ENCODE data around the gene CLDN34. TPM values are rescaled to one million over a fixed set of nuclear protein-coding genes. Genes with fewer than 3 reads are reported as not detected.

CLDN34 gene
- polyA plus RNA-seq, 1 of the 3 experiments (the other 2 are of a cell fraction) = not detected

- Histone ChIP-seq H3F3A (replicated peaks; ENCODE audit: insufficient read depth) (no peaks in the 10 kb centered on the region), H3K4me2 (no peak overlapping the region), H3K36me3 (replicated peaks in 1 of 2; ENCODE audit: control insufficient read depth in 1 of 2, insufficient read depth in 2 of 2, low read length in 1 of 2) (no peaks in the 10 kb centered on the region), H3K4me3 (ENCODE audit: low read depth in 2 of 2, low read length in 1 of 2) (no peak overlapping the region), H3K79me2 (ENCODE audit: insufficient read depth) (no peaks in the 10 kb centered on the region), H3K9me2 (no peaks in the 10 kb centered on the region), H2AFZ (ENCODE audit: low read depth) (no peak overlapping the region), H3K27me3 (ENCODE audit: insufficient read depth) (peaks cover 10% of the 10 kb centered on the region; the same call in 1 of the 2 replicates), H3K27ac (ENCODE audit: low read depth in 2 of 2, low read length in 1 of 2) (no peak overlapping the region), H3K9me3 (no peaks in the 10 kb centered on the region), H3K4me1 (ENCODE audit: control insufficient read depth in 1 of 2, insufficient read depth in 2 of 2, low read depth in 1 of 2, low read length in 1 of 2) (no peaks in the 10 kb centered on the region), H4K20me1 (ENCODE audit: insufficient read depth) (no peaks in the 10 kb centered on the region), H3K9ac (no peak overlapping the region)
- TF ChIP-seq YY1 (IDR thresholded peaks at IDR 0.05; ENCODE audit: low read depth) = no peak
- TF ChIP-seq JUND (IDR thresholded peaks at IDR 0.05) = no peak
- TF ChIP-seq TAF1 (IDR thresholded peaks at IDR 0.05; ENCODE audit: borderline replicate concordance, low read depth, low read length) = no peak
- no peak for TF ChIP-seq RAD21 (IDR thresholded peaks at IDR 0.05; ENCODE audit: low read length)
- TF ChIP-seq FOXM1 (IDR thresholded peaks at IDR 0.05; ENCODE audit: low read depth) = no peak
- TF ChIP-seq NFIC (IDR thresholded peaks at IDR 0.05; ENCODE audit: borderline replicate concordance) = no peak
- TF ChIP-seq RCOR1 (IDR thresholded peaks at IDR 0.05; ENCODE audit: low read length) = no peak
- no peak for TF ChIP-seq EP300 (IDR thresholded peaks at IDR 0.05; ENCODE audit: borderline replicate concordance in 1 of 2, low read depth in 1 of 2, low read length in 1 of 2)
- no peak for TF ChIP-seq FOSL2 (IDR thresholded peaks at IDR 0.05; ENCODE audit: borderline replicate concordance, low read depth)
- TF ChIP-seq TCF12 (IDR thresholded peaks at IDR 0.05) = no peak
- no peak for TF ChIP-seq CTCF (IDR thresholded peaks at IDR 0.05)
- no peak for TF ChIP-seq ELF1 (IDR thresholded peaks at IDR 0.05)
- no peak for TF ChIP-seq MAX (IDR thresholded peaks at IDR 0.05; ENCODE audit: low read depth)
- TF ChIP-seq NRF1 (IDR thresholded peaks at IDR 0.05; ENCODE audit: low read depth, low read length) = no peak
- CTCF ChIA-PET = no interaction called here
- WGBS (ENCODE audit: low lambda C conversion rate) = 19% methylated on average over 5 of the region's 5 CpGs
- DNase-seq = no peak
- POLR2A ChIA-PET = no interaction called here
Observed at GRCh38 chrX:9961750-9962149, 5.4 kb upstream of the CLDN34 start.

GRCh38 chrX:9977635-9978034 is 10.5 kb downstream of the CLDN34 start:
- TF ChIP-seq NRF1 (IDR thresholded peaks at IDR 0.05; ENCODE audit: low read depth, low read length) (no peak), FOXM1 (IDR thresholded peaks at IDR 0.05; ENCODE audit: low read depth) (no peak), ZBTB33 (IDR thresholded peaks at IDR 0.05; ENCODE audit: borderline replicate concordance, low read depth) (no peak), GABPA (IDR thresholded peaks at IDR 0.05; ENCODE audit: low read depth) (no peak), RCOR1 (IDR thresholded peaks at IDR 0.05; ENCODE audit: low read length) (no peak), MAX (IDR thresholded peaks at IDR 0.05; ENCODE audit: low read depth) (no peak), SMC3 (IDR thresholded peaks at IDR 0.05; ENCODE audit: low read depth, low read length) (no peak), NFIC (IDR thresholded peaks at IDR 0.05; ENCODE audit: borderline replicate concordance) (no peak), ELF1 (IDR thresholded peaks at IDR 0.05) (no peak), TEAD4 (IDR thresholded peaks at IDR 0.05; ENCODE audit: borderline replicate concordance, insufficient read depth) (no peak), RAD21 (IDR thresholded peaks at IDR 0.05; ENCODE audit: low read length) (no peak), JUND (IDR thresholded peaks at IDR 0.05) (no peak), IRF3 (IDR thresholded peaks at IDR 0.05; ENCODE audit: low read depth, low read length) (no peak), FOXJ3 (CRISPR knock-in tag; IDR thresholded peaks at IDR 0.05) (no peak), EZH2phosphoT487 (IDR thresholded peaks at IDR 0.05; ENCODE audit: borderline replicate concordance, low read depth) (no peak)
- no peak overlapping the region for H3K4me3 ChIP-seq (ENCODE audit: low read depth in 2 of 2, low read length in 1 of 2)
- DNase-seq = no peak
- H3K9ac ChIP-seq = no peak overlapping the region
- no peaks in the 10 kb centered on the region for H3K36me3 ChIP-seq (replicated peaks in 1 of 2; ENCODE audit: control insufficient read depth in 1 of 2, insufficient read depth in 2 of 2, low read length in 1 of 2)
- ChIA-PET POLR2A (no interaction called here), CTCF (no interaction called here)
- H3K9me2 ChIP-seq = no peaks in the 10 kb centered on the region
- no peaks in the 10 kb centered on the region for H3K9me3 ChIP-seq
- H3K79me2 ChIP-seq (ENCODE audit: insufficient read depth) = no peaks in the 10 kb centered on the region
- H2AFZ ChIP-seq (ENCODE audit: low read depth) = no peak overlapping the region
- H3F3A ChIP-seq (replicated peaks; ENCODE audit: insufficient read depth) = no peaks in the 10 kb centered on the region
- 17% methylated on average over 3 of the region's 3 CpGs for WGBS (ENCODE audit: low lambda C conversion rate)
- H3K27ac ChIP-seq (ENCODE audit: low read depth in 2 of 2, low read length in 1 of 2) = no peak overlapping the region
- no peaks in the 10 kb centered on the region for H3K4me1 ChIP-seq (ENCODE audit: control insufficient read depth in 1 of 2, insufficient read depth in 2 of 2, low read depth in 1 of 2, low read length in 1 of 2)
- H3K4me2 ChIP-seq = no peak overlapping the region
- H4K20me1 ChIP-seq (ENCODE audit: insufficient read depth) = no peaks in the 10 kb centered on the region
- H3K27me3 ChIP-seq (ENCODE audit: insufficient read depth) = no peaks in the 10 kb centered on the region; the same call in 1 of the 2 replicates

Data from SK-N-SH (cell line).